ENCODE measurements around the gene EFNA2.

The EFNA2 gene

DNA sequence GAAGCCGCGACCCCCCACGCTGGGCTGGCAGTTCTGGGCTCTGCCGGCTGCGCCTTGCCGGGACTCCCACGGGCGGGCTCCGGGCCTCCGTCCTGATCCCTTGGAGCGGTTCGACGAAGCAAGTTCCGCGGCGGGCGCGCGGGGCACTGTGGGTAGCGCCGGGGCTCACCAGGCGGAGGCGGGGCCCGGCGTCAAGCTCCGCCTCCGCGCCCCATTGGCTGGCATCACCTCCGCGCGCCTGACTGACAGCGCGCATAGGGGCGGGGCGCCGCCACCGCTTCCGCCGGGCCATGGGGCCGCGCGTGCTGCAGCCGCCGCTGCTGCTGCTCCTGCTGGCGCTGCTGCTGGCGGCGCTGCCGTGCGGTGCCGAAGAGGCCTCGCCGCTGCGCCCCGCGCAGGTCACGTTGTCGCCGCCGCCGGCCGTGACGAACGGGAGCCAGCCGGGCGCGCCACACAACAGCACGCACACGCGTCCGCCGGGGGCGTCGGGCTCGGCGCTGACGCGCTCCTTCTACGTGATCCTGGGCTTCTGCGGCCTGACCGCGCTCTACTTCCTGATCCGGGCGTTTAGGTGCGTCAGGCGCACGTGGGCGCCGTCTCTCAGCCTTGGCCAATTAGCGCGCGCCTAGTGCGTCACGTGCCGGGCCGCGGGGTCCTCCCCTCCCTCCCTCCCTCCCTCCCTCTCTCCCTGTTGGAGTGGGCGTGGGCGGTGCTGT is 10.3 kb upstream of the EFNA2 start, which contains the start of gene FAM174C:
TSS of gene FAM174C (plus strand) at position 271 of the 716 bp plus-strand sequence. CDS start at position 291, 20 bp downstream.
- H3K79me2 ChIP-seq (ENCODE audit: insufficient read depth, low read length), result peaks cover 25% of the 10 kb centered on the region

GRCh38 chr19:1275976-1276627 is 9.6 kb upstream of the EFNA2 start:
- no peaks in the 10 kb centered on the region; the same call in 1 of the 2 replicates for H4K20me1 ChIP-seq (ENCODE audit: low read depth, low read length)
- H3K4me2 ChIP-seq (ENCODE audit: low read depth, low read length, poor library complexity, severe bottlenecking), result peak overlapping the region; percentile 81
- H3K9me3 ChIP-seq (ENCODE audit: insufficient read depth, low read length), result no peaks in the 10 kb centered on the region
- H3K4me3 ChIP-seq (ENCODE audit: insufficient read depth, low read length, poor library complexity, severe bottlenecking), result peak overlapping the region; percentile 66
- H3K27ac ChIP-seq (ENCODE audit: low read depth, low read length), result peak overlapping the region; percentile 84
- peaks cover 43% of the 10 kb centered on the region for H3F3A ChIP-seq (ENCODE audit: insufficient read depth)
- H3K36me3 ChIP-seq (ENCODE audit: low read length), result peaks cover 6% of the 10 kb centered on the region; the same call in 1 of the 2 replicates
- TF ChIP-seq CTCF (IDR thresholded peaks at IDR 0.05; ENCODE audit: insufficient read depth, low read length, poor library complexity, severe bottlenecking) (no peak), EZH2phosphoT487 (conservative IDR thresholded peaks at IDR 0.05; ENCODE audit: low read length) (no peak)
- no peaks in the 10 kb centered on the region for H3K27me3 ChIP-seq (ENCODE audit: low read length)
- H3K79me2 ChIP-seq (ENCODE audit: insufficient read depth, low read length), result peaks cover 19% of the 10 kb centered on the region
- H3K9me2 ChIP-seq (replicated peaks; ENCODE audit: insufficient read depth, low read length), result no peaks in the 10 kb centered on the region
- H3K9ac ChIP-seq (ENCODE audit: low read length), result peak overlapping the region; percentile 96
- no peak overlapping the region for H2AFZ ChIP-seq (ENCODE audit: low read depth, low read length, severe bottlenecking)

More for the DNA sequence above, 10.3 kb upstream of the EFNA2 start, which contains the start of gene FAM174C:
- Histone ChIP-seq H4K20me1 (ENCODE audit: low read depth, low read length) (no peaks in the 10 kb centered on the region; the same call in 1 of the 2 replicates), H2AFZ (ENCODE audit: low read depth, low read length, severe bottlenecking) (no peak within 1 kb of the TSS), H3K27me3 (ENCODE audit: low read length) (no peaks in the 10 kb centered on the region), H3K36me3 (ENCODE audit: low read length) (peaks cover 6% of the 10 kb centered on the region), H3K27ac (ENCODE audit: low read depth, low read length) (peak within 1 kb of the TSS; percentile 88), H3F3A (ENCODE audit: insufficient read depth) (peaks cover 49% of the 10 kb centered on the region), H3K4me2 (ENCODE audit: low read depth, low read length, poor library complexity, severe bottlenecking) (peak within 1 kb of the TSS; percentile 81), H3K9me3 (ENCODE audit: insufficient read depth, low read length) (no peaks in the 10 kb centered on the region), H3K4me3 (ENCODE audit: insufficient read depth, low read length, poor library complexity, severe bottlenecking) (peak within 1 kb of the TSS; percentile 66), H3K9ac (ENCODE audit: low read length) (peak within 1 kb of the TSS; percentile 96), H3K9me2 (replicated peaks; ENCODE audit: insufficient read depth, low read length) (no peaks in the 10 kb centered on the region)
- no peak for TF ChIP-seq CTCF (IDR thresholded peaks at IDR 0.05; ENCODE audit: insufficient read depth, low read length, poor library complexity, severe bottlenecking)
- TF ChIP-seq EZH2phosphoT487 (conservative IDR thresholded peaks at IDR 0.05; ENCODE audit: low read length), result no peak

DNA sequence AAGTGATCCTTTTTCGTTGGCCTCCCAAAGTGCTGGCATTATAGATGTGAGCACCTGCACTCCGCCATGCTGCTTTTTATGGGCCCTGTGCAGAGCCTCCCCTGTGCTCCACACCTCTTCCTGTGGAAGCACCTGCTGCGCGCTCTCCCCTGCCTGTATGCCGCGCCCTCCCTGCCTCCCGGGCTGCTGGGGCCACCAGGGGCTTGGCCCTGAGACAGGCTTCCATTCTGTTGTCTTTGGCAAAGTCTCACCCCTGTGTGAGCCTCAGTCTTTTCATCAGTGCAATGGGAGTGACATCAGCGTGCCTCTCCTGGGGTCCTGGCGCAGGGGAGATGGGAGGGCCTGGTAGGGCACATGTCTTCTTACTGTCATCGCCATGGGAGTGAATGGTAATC is 9.0 kb upstream of the EFNA2 start:
- Histone ChIP-seq H3K9me3 (ENCODE audit: insufficient read depth, low read length) (no peaks in the 10 kb centered on the region), H3K9me2 (replicated peaks; ENCODE audit: insufficient read depth, low read length) (no peaks in the 10 kb centered on the region), H3K4me2 (ENCODE audit: low read depth, low read length, poor library complexity, severe bottlenecking) (peak overlapping the region; percentile 81), H3K4me3 (ENCODE audit: insufficient read depth, low read length, poor library complexity, severe bottlenecking) (peak overlapping the region; percentile 66), H2AFZ (ENCODE audit: low read depth, low read length, severe bottlenecking) (no peak overlapping the region), H3K79me2 (ENCODE audit: insufficient read depth, low read length) (peaks cover 13% of the 10 kb centered on the region; the same call in 1 of the 2 replicates), H4K20me1 (ENCODE audit: low read depth, low read length) (no peaks in the 10 kb centered on the region), H3K27me3 (ENCODE audit: low read length) (no peaks in the 10 kb centered on the region), H3K27ac (ENCODE audit: low read depth, low read length) (peak overlapping the region; percentile 84), H3K36me3 (ENCODE audit: low read length) (peaks cover 6% of the 10 kb centered on the region; the same call in 1 of the 2 replicates), H3K9ac (ENCODE audit: low read length) (peak overlapping the region; percentile 96), H3F3A (ENCODE audit: insufficient read depth) (peaks cover 38% of the 10 kb centered on the region)
- TF ChIP-seq EZH2phosphoT487 (conservative IDR thresholded peaks at IDR 0.05; ENCODE audit: low read length) (no peak), CTCF (IDR thresholded peaks at IDR 0.05; ENCODE audit: insufficient read depth, low read length, poor library complexity, severe bottlenecking) (no peak)

Data from SU-DHL-6 (cell line).